Astrocyte of the spinal cord (primary cell): ENCODE measurements around the gene UTS2R.

Experiments used
- DNase-seq: peaks from one replicate; pipeline ENCODE4 v3.0.0; 2011; ENCODE audit warnings: low read depth, low spot score
- H3K4me3 ChIP-seq: 2 replicates; pipeline ENCODE4 v1.5.1; 2011; ENCODE audit warnings: low read depth, mild to moderate bottlenecking, low read length, moderate library complexity
- CTCF ChIP-seq: IDR thresholded peaks from 2 replicates; pipeline ENCODE4 v1.5.1; 2012; ENCODE audit warnings: low read depth, mild to moderate bottlenecking, low read length, inconsistent platforms
- in situ Hi-C: cut with HindIII; loops from 2 replicates; pipeline ENCODE4 v1.10.0; 2017; ENCODE audit warnings: low sequenced_read_pairs

The UTS2R gene

DNA sequence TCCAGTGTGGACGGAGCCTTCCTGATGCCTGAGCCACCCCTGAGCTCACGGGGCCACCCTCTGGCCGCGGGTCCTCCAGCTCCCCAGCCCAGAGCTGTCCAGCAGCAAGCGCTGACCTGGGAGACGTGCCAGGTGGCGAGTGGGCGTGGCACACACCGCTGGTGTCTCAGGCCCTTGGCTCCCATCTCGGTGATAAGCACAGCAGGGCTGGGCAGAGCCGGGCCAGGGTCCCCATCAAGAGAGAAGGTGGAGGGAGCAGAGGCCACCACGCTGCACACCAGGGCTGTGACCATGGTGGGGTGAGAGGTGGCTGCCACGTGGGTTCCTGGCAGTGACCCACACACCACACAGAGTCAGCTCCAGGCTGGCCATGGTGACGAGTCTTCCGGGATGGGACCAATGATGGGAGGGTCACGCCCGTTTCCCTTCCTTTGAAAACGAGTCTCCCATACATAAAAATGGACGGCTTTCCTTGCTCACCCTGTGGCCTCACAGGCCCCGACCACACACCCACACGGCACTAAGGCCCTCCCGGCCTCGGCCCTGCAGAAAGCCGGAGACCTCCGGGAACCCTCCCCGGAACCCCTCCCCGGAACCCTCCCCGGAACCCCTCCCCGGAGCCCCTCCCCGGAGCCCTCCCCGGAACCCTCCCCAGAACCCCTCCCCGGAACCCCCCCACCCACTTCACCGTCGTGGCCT is 16.8 kb downstream of the UTS2R start:
- DNase-seq = no peak
- TF ChIP-seq CTCF = no peak
- H3K4me3 ChIP-seq = no peak overlapping the region
- in situ Hi-C loops = no loop called here

DNA sequence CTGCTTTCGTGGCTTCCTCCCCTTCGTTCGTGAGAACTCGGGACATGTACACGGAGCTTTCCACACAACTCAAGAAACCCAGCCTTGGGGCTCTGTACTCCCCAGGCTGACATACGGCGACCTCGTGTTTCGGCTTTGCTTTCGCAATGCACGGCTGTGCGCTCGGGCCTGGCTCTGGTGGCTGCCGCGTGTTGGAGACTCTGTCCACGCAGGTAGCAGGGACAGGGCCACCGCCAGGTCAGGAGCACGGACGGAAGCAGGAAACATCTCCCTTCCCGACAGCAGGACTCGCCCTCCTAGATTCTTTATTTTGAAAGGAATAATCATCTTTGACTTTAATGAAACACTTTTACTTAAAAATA is 17.3 kb downstream of the UTS2R start:
- in situ Hi-C loops = no loop called here
- no peak overlapping the region for H3K4me3 ChIP-seq
- DNase-seq = no peak
- no peak for TF ChIP-seq CTCF

GRCh38 chr17:82389379-82389778 is 17.8 kb downstream of the UTS2R start:
- TF ChIP-seq CTCF = no peak
- in situ Hi-C loops = no loop called here
- no peak for DNase-seq
- no peak overlapping the region for H3K4me3 ChIP-seq

DNA sequence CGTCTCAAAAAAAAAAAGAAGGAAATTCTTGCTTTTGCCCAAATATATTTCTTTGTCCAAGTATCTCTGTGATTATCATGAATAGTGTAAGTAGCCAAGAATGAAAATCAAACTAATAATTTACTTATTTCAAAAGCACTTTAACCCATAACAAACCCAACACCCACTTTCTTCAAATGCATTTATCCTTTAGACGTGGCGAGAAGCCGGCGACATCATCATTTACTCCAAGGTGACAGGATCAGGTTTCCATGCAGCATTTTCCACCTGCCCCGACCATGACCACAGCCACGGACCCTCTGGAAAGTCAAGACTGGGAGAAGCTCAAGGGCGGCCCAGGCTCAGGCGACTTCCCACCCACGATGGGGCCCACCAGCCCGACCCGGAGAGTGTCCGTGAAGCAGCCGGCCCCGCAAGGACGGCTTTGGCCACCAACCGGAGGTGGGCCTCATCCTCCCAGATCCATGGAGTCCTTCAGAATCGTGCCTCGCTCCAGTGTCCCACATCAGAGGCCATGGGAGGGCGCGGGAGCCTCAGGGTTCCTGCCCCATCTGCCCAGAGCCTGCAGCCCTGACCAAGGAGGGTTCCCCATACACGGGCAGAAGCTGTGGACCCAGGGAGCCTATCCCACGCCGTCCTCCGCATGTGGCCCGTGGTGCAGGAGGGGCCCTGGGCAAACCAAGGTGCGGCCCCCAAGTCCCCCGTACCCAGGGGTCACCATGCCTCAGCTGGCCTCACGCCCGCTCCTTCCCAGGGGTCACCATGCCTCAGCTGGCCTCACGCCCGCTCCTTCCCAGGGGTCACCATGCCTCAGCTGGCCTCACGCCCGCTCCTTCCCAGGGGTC is 18.7 kb downstream of the UTS2R start:
- in situ Hi-C loops = no loop called here
- H3K4me3 ChIP-seq = no peak overlapping the region
- TF ChIP-seq CTCF = no peak
- DNase-seq = no peak

DNA sequence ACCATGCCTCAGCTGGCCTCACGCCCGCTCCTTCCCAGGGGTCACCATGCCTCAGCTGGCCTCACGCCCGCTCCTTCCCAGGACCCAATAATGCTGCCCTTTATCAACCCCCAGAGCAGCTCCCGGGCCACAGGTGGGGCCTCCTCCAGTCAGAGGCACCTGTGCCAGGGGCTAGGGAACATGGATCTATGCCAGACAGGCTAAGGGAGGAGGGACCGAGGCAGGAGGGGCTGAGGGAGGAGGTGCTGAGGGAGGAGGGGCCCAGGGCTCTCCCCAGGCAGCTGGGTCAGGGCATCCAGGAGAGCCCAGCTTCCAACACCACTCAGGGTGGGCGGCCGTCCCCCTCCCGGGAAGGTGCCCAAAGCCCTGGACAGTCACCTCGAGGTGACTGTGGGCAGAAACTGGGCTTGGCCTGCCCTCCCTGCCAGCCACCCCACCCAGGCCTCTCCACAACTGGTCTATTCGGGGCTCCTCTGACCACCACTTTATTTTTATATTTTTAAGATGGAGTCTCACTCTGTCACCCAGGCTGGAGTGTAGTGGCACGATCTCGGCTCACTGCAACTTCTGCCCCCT is 19.4 kb downstream of the UTS2R start:
- no peak overlapping the region for H3K4me3 ChIP-seq
- TF ChIP-seq CTCF = no peak
- DNase-seq = no peak
- in situ Hi-C loops = no loop called here

GRCh38 chr17:82391496-82392066 is 20.0 kb downstream of the UTS2R start:
- DNase-seq = no peak
- in situ Hi-C loops = no loop called here
- TF ChIP-seq CTCF = no peak
- no peak overlapping the region for H3K4me3 ChIP-seq
